HEK293 (cell line): Measurements from ENCODE around the gene C6orf47.

Source experiments
- CTCF ChIA-PET: fragments of 350-600 bp; formaldehyde crosslinking; extraction: SDS; loops from one replicate; lab custom pipeline; 2021; ENCODE audit warnings: antibody characterized with exemption; lab: Yijun Ruan, JAX
- POLR2A ChIA-PET: fragments of 300-600 bp; formaldehyde crosslinking; extraction: SDS; loops from one replicate; lab custom pipeline; 2020; ENCODE audit warnings: antibody characterized with exemption, inconsistent platforms; lab: Yijun Ruan, JAX
- H3K27ac ChIP-seq: fragments of 200-500 bp; sonication (Bioruptor generic); 2 replicates; pipeline ENCODE4 v1.5.1; 2014; ENCODE audit warnings: low read depth, low read length, control low read depth, inconsistent platforms; ENCODE audit errors: extremely low read depth
- H3K36me3 ChIP-seq, 2 experiments: fragments of 200-500 bp in 1 of 2; sonication (Bioruptor generic) in 1 of 2; 1 replicate in 1 of 2; 2 replicates in 1 of 2; pipeline ENCODE4 v1.5.1; 2014 to 2017; ENCODE audit warnings: inconsistent platforms in 2 of 2, low read length in 2 of 2; ENCODE audit not compliant: control insufficient read depth in 2 of 2, insufficient read depth in 1 of 2
- H3K4me1 ChIP-seq: fragments of 200-500 bp; sonication (Bioruptor generic); 2 replicates; pipeline ENCODE4 v1.5.1; 2014; ENCODE audit warnings: mild to moderate bottlenecking, low read length, inconsistent platforms; ENCODE audit not compliant: control insufficient read depth, insufficient read depth
- H3K4me3 ChIP-seq: 2 replicates; pipeline ENCODE4 v1.5.1; 2011; ENCODE audit warnings: low read depth, mild to moderate bottlenecking, control low read depth, low read length, moderate library complexity
- H3K9me3 ChIP-seq: fragments of 200-500 bp; sonication (Bioruptor generic); 2 replicates; pipeline ENCODE4 v1.5.1; 2014; ENCODE audit warnings: low read depth, low read length, inconsistent platforms; ENCODE audit not compliant: control insufficient read depth, insufficient read depth
- ATF2 ChIP-seq: fragments of 450-650 bp; formaldehyde crosslinking; IDR thresholded peaks from 2 replicates; pipeline ENCODE4 v1.5.1; 2016; ENCODE audit warnings: missing biosample characterization, missing genetic modification characterization, low read depth
- BCL6B ChIP-seq: fragments of 450-650 bp; formaldehyde crosslinking; IDR thresholded peaks from 2 replicates; pipeline ENCODE4 v1.5.1; 2017; ENCODE audit warnings: missing biosample characterization, missing genetic modification characterization
- HIC1 ChIP-seq: fragments of 450-650 bp; formaldehyde crosslinking; IDR thresholded peaks from 2 replicates; pipeline ENCODE4 v1.5.1; 2016; ENCODE audit warnings: missing biosample characterization, missing genetic modification characterization
- HOXA7 ChIP-seq: sonication (generic); formaldehyde crosslinking; IDR thresholded peaks from 2 replicates; pipeline ENCODE4 v1.8.1; 2022; ENCODE audit warnings: missing genetic modification reagents, borderline replicate concordance
- KLF1 ChIP-seq: fragments of 450-650 bp; formaldehyde crosslinking; IDR thresholded peaks from 2 replicates; pipeline ENCODE4 v1.5.1; 2016; ENCODE audit warnings: missing biosample characterization, missing genetic modification characterization
- KLF16 ChIP-seq: fragments of 450-650 bp; formaldehyde crosslinking; IDR thresholded peaks from 2 replicates; pipeline ENCODE4 v1.5.1; 2017; ENCODE audit warnings: missing biosample characterization, missing genetic modification characterization
- MYNN ChIP-seq: fragments of 450-650 bp; formaldehyde crosslinking; IDR thresholded peaks from 2 replicates; pipeline ENCODE4 v1.5.1; 2016; ENCODE audit warnings: missing biosample characterization, missing genetic modification characterization, borderline replicate concordance
- MZF1 ChIP-seq: fragments of 450-650 bp; formaldehyde crosslinking; IDR thresholded peaks from 2 replicates; pipeline ENCODE4 v1.5.1; 2017; ENCODE audit warnings: missing biosample characterization, missing genetic modification characterization, borderline replicate concordance
- PRDM1 ChIP-seq: fragments of 450-650 bp; formaldehyde crosslinking; IDR thresholded peaks from 2 replicates; pipeline ENCODE4; 2016; ENCODE audit warnings: missing biosample characterization, missing genetic modification characterization
- SALL2 ChIP-seq: fragments of 450-650 bp; formaldehyde crosslinking; IDR thresholded peaks from 2 replicates; pipeline ENCODE4 v1.5.0; 2017; ENCODE audit warnings: missing biosample characterization, mild to moderate bottlenecking, missing genetic modification characterization, borderline replicate concordance
- SP7 ChIP-seq: fragments of 450-650 bp; formaldehyde crosslinking; IDR thresholded peaks from 2 replicates; pipeline ENCODE4 v1.5.1; 2016; ENCODE audit warnings: missing biosample characterization, missing genetic modification characterization
- WT1 ChIP-seq: fragments of 450-650 bp; formaldehyde crosslinking; IDR thresholded peaks from 2 replicates; pipeline ENCODE4 v1.5.1; 2016; ENCODE audit warnings: missing biosample characterization, missing genetic modification characterization
- ZBTB10 ChIP-seq: fragments of 450-650 bp; formaldehyde crosslinking; IDR thresholded peaks from 2 replicates; pipeline ENCODE4 v1.5.1; 2016; ENCODE audit warnings: missing biosample characterization, missing genetic modification characterization
- ZBTB20 ChIP-seq: fragments of 450-650 bp; formaldehyde crosslinking; IDR thresholded peaks from 2 replicates; pipeline ENCODE4 v1.5.1; 2016; ENCODE audit warnings: missing biosample characterization, missing genetic modification characterization
- ZBTB26 ChIP-seq: fragments of 450-650 bp; formaldehyde crosslinking; optimal IDR thresholded peaks from 2 replicates; pipeline ENCODE3; 2016; ENCODE audit warnings: missing biosample characterization, mild to moderate bottlenecking, missing genetic modification characterization
- ZBTB44 ChIP-seq: fragments of 450-650 bp; IDR thresholded peaks from 2 replicates; pipeline ENCODE4 v1.5.1; 2018; ENCODE audit warnings: missing biosample characterization, mild to moderate bottlenecking, missing genetic modification characterization
- ZBTB48 ChIP-seq: fragments of 450-650 bp; formaldehyde crosslinking; IDR thresholded peaks from 2 replicates; pipeline ENCODE4 v1.5.1; 2016; ENCODE audit warnings: missing biosample characterization, missing genetic modification characterization
- ZNF133 ChIP-seq: fragments of 450-650 bp; formaldehyde crosslinking; IDR thresholded peaks from 2 replicates; pipeline ENCODE4 v1.5.1; 2016; ENCODE audit warnings: missing biosample characterization, missing genetic modification characterization
- ZNF140 ChIP-seq: fragments of 450-650 bp; formaldehyde crosslinking; IDR thresholded peaks from 2 replicates; pipeline ENCODE4 v1.5.1; 2016; ENCODE audit warnings: missing biosample characterization, missing genetic modification characterization
- ZNF311 ChIP-seq: fragments of 450-650 bp; formaldehyde crosslinking; IDR thresholded peaks from 2 replicates; pipeline ENCODE4 v1.5.1; 2017; ENCODE audit warnings: missing biosample characterization, missing genetic modification characterization, borderline replicate concordance
- ZNF350 ChIP-seq: fragments of 450-650 bp; formaldehyde crosslinking; IDR thresholded peaks from 2 replicates; pipeline ENCODE4 v1.5.0; 2017; ENCODE audit warnings: missing biosample characterization, mild to moderate bottlenecking, missing genetic modification characterization
- ZNF530 ChIP-seq: fragments of 450-650 bp; formaldehyde crosslinking; IDR thresholded peaks from 2 replicates; pipeline ENCODE4 v1.5.1; 2016; ENCODE audit warnings: low read depth, missing biosample characterization, missing genetic modification characterization
- ZNF561 ChIP-seq: fragments of 450-650 bp; IDR thresholded peaks from 2 replicates; pipeline ENCODE4 v1.5.1; 2018; ENCODE audit warnings: missing biosample characterization, missing genetic modification characterization, borderline replicate concordance
- ZNF704 ChIP-seq: fragments of 450-650 bp; formaldehyde crosslinking; IDR thresholded peaks from 2 replicates; pipeline ENCODE4 v1.5.1; 2016; ENCODE audit warnings: missing biosample characterization, missing genetic modification characterization
- ZNF830 ChIP-seq: fragments of 450-650 bp; IDR thresholded peaks from 2 replicates; pipeline ENCODE4 v1.5.0; 2018; ENCODE audit warnings: missing biosample characterization, missing genetic modification characterization, low read depth, mild to moderate bottlenecking, moderate library complexity

C6orf47 gene

GRCh38 chr6:31651602-31652191 is 8.9 kb downstream of the C6orf47 start (continued):
- no peak for TF ChIP-seq KLF16
- TF ChIP-seq WT1 (tag by site-specific recombination), result no peak
- no peak for TF ChIP-seq ZBTB26 (tag by site-specific recombination)
- TF ChIP-seq ZBTB10, result no peak
- no peak for TF ChIP-seq ZNF140
- no peak for TF ChIP-seq HIC1
- no peak for TF ChIP-seq ZNF311
- no peak for TF ChIP-seq PRDM1 (tag by site-specific recombination)
- peak; percentile 85; the same call in 1 of the 2 replicates for TF ChIP-seq ZBTB20 (tag by site-specific recombination)
- TF ChIP-seq ZBTB48 (tag by site-specific recombination), result peak; percentile 88
- no peak for TF ChIP-seq ZNF133 (tag by site-specific recombination)
- no peak for TF ChIP-seq HOXA7 (CRISPR knock-in tag)

GRCh38 chr6:31645325-31645724 is 15.3 kb downstream of the C6orf47 start:
- no peaks in the 10 kb centered on the region for H3K4me1 ChIP-seq
- H3K9me3 ChIP-seq, result no peaks in the 10 kb centered on the region
- no peak overlapping the region for H3K4me3 ChIP-seq
- ChIA-PET CTCF (interaction anchor here (0.5 kb wide), 1 partner anchor 548 kb away, joined by 3 read pairs; no protein-coding TSS in a partner anchor), POLR2A (interaction anchor here (0.7 to 3.5 kb wide), 5 partner anchors 10 to 23 kb away, joined by 3 to 13 read pairs (median 3); partner anchors contain the start of gene APOM)
- no peak overlapping the region for H3K27ac ChIP-seq
- H3K36me3 ChIP-seq, result peaks cover 63 to 95% of the 10 kb centered on the region in 2 experiments
- TF ChIP-seq KLF1 (no peak), ATF2 (tag by site-specific recombination) (no peak), ZNF561 (tag by site-specific recombination) (no peak), ZNF830 (tag by site-specific recombination) (no peak), ZBTB48 (tag by site-specific recombination) (no peak), MZF1 (no peak), ZBTB44 (tag by site-specific recombination) (no peak), MYNN (tag by site-specific recombination) (no peak), ZNF530 (tag by site-specific recombination) (no peak), HOXA7 (CRISPR knock-in tag) (no peak), ZNF350 (no peak), BCL6B (tag by site-specific recombination) (no peak), SALL2 (tag by site-specific recombination) (no peak), ZNF704 (tag by site-specific recombination) (no peak), SP7 (tag by site-specific recombination) (no peak)
